IMR-90 (cell line): ENCODE results near the gene ESRP2. TPM values are rescaled to one million over a fixed set of nuclear protein-coding genes. Genes with fewer than 3 reads are reported as not detected.

Experiments used
- ATAC-seq: fragments of 200-7000 bp; cut with Tn5 transposase; 2 replicates; pipeline ENCODE4 v1.9.1; 2020; ENCODE audit warnings: low read depth, mild to moderate bottlenecking, moderate library complexity
- BruUV-seq: library from RNA; stranded (reverse); fragments of 400-500 nt; replicated peaks from 2 replicates; lab custom pipeline; 2021; lab: Mats Ljungman, UMichigan
- CTCF ChIA-PET: fragments of 300-600 bp; formaldehyde crosslinking; extraction: SDS; loops from one replicate; lab custom pipeline; 2021; ENCODE audit warnings: antibody characterized with exemption; lab: Yijun Ruan, JAX
- POLR2A ChIA-PET: fragments of 300-600 bp; sonication (Branson Sonifier 250); formaldehyde crosslinking; loops from one replicate; lab custom pipeline; 2022; ENCODE audit warnings: antibody characterized with exemption; ENCODE audit not compliant: unreplicated experiment; lab: Charles Lee
- DNase-seq: peaks from one replicate; pipeline ENCODE4 v3.0.0; 2013
- H2AFZ ChIP-seq: replicated peaks from 2 replicates; pipeline ENCODE3; 2013; ENCODE audit warnings: low read length, mild to moderate bottlenecking; ENCODE audit not compliant: poor library complexity
- H2AK5ac ChIP-seq: 2 replicates; pipeline ENCODE4 v1.6.1; 2013; ENCODE audit warnings: low read depth, low read length, inconsistent platforms
- H2AK9ac ChIP-seq: replicated peaks from 2 replicates; pipeline ENCODE3; 2013; ENCODE audit warnings: mild to moderate bottlenecking, low read depth, low read length, moderate library complexity; ENCODE audit not compliant: poor library complexity
- H2BK120ac ChIP-seq: 2 replicates; pipeline ENCODE4 v1.6.1; 2013; ENCODE audit warnings: low read depth, low read length, inconsistent platforms
- H2BK15ac ChIP-seq: 3 replicates; pipeline ENCODE4 v1.6.1; 2013; ENCODE audit warnings: low read depth, low read length, inconsistent platforms
- H2BK20ac ChIP-seq: 2 replicates; pipeline ENCODE4 v1.6.1; 2013; ENCODE audit warnings: low read depth, mild to moderate bottlenecking, inconsistent platforms, low read length, moderate library complexity
- H2BK5ac ChIP-seq: 2 replicates; pipeline ENCODE4 v1.6.1; 2013; ENCODE audit warnings: mild to moderate bottlenecking, low read depth, low read length, inconsistent platforms; ENCODE audit not compliant: poor library complexity, severe bottlenecking
- H3K14ac ChIP-seq: replicated peaks from 2 replicates; pipeline ENCODE4 v1.6.1; 2013; ENCODE audit warnings: low read depth, low read length, inconsistent platforms
- H3K18ac ChIP-seq: 2 replicates; pipeline ENCODE4 v1.6.1; 2013; ENCODE audit warnings: low read depth, low read length, control low read depth
- H3K23ac ChIP-seq: 2 replicates; pipeline ENCODE4 v1.6.1; 2013; ENCODE audit warnings: low read depth, low read length, inconsistent platforms
- H3K27ac ChIP-seq: 2 replicates; pipeline ENCODE4 v1.5.1; 2013; ENCODE audit warnings: mild to moderate bottlenecking, control low read depth, low read length; ENCODE audit not compliant: insufficient read depth
- H3K27me3 ChIP-seq: 2 replicates; pipeline ENCODE4 v1.6.1; 2013; ENCODE audit warnings: low read length; ENCODE audit not compliant: control insufficient read depth, insufficient read depth
- H3K36me3 ChIP-seq: 2 replicates; pipeline ENCODE4 v1.6.1; 2013; ENCODE audit warnings: low read length, mixed read lengths; ENCODE audit not compliant: control insufficient read depth, insufficient read depth
- H3K4ac ChIP-seq: 2 replicates; pipeline ENCODE4 v1.6.1; 2013; ENCODE audit warnings: low read depth, low read length, inconsistent platforms
- H3K4me1 ChIP-seq: 2 replicates; pipeline ENCODE4 v1.6.1; 2013; ENCODE audit warnings: low read length, mixed read lengths; ENCODE audit not compliant: control insufficient read depth, insufficient read depth
- H3K4me2 ChIP-seq: 2 replicates; pipeline ENCODE4 v1.6.1; 2013; ENCODE audit warnings: low read depth, mild to moderate bottlenecking, control low read depth, low read length, moderate library complexity
- H3K4me3 ChIP-seq: 2 replicates; pipeline ENCODE4 v1.5.1; 2013; ENCODE audit warnings: low read depth, mild to moderate bottlenecking, control low read depth, low read length, moderate library complexity; ENCODE audit not compliant: insufficient read depth
- H3K56ac ChIP-seq: 2 replicates; pipeline ENCODE4 v1.6.1; 2013; ENCODE audit warnings: low read length, inconsistent platforms; ENCODE audit not compliant: insufficient read depth; ENCODE audit errors: extremely low read depth
- H3K79me1 ChIP-seq, 2 experiments: 2 replicates each; pipeline ENCODE4 v1.6.1; 2013; ENCODE audit warnings: low read length in 2 of 2, inconsistent platforms in 1 of 2, low read depth in 1 of 2
- H3K9ac ChIP-seq: 2 replicates; pipeline ENCODE4 v1.6.1; 2013; ENCODE audit warnings: low read depth, low read length, control low read depth
- H3K9me1 ChIP-seq: 2 replicates; pipeline ENCODE4 v1.6.1; 2013; ENCODE audit warnings: low read length, inconsistent platforms; ENCODE audit not compliant: insufficient read depth
- H3K9me3 ChIP-seq: 2 replicates; pipeline ENCODE4 v1.6.1; 2013; ENCODE audit warnings: low read length; ENCODE audit not compliant: control insufficient read depth, insufficient read depth
- H4K20me1 ChIP-seq: 2 replicates; pipeline ENCODE4 v1.6.1; 2013; ENCODE audit warnings: low read length, inconsistent platforms; ENCODE audit not compliant: insufficient read depth
- H4K5ac ChIP-seq: 2 replicates; pipeline ENCODE4 v1.6.1; 2013; ENCODE audit warnings: mild to moderate bottlenecking, low read depth, low read length, control low read depth
- H4K8ac ChIP-seq, 2 experiments: 2 replicates each; pipeline ENCODE4 v1.6.1; 2013; ENCODE audit warnings: low read depth in 2 of 2, low read length in 2 of 2, control low read depth in 1 of 2, inconsistent platforms in 1 of 2
- H4K91ac ChIP-seq: 2 replicates; pipeline ENCODE4 v1.6.1; 2013; ENCODE audit warnings: low read depth, low read length, inconsistent platforms; ENCODE audit not compliant: insufficient read depth
- BHLHE40 ChIP-seq: fragments of 150-350 bp; IDR thresholded peaks from 2 replicates; pipeline ENCODE4 v1.6.1; 2016; ENCODE audit warnings: mild to moderate bottlenecking, low read depth, low read length
- CEBPB ChIP-seq: IDR thresholded peaks from 2 replicates; pipeline ENCODE4 v1.6.1; 2012; ENCODE audit warnings: low read depth, low read length, improper control_type of control experiment
- CHD1 ChIP-seq: IDR thresholded peaks from 2 replicates; pipeline ENCODE4 v1.6.1; 2012; ENCODE audit warnings: low read depth, low read length, improper control_type of control experiment
- CTCF ChIP-seq: conservative IDR thresholded peaks from 2 replicates; pipeline ENCODE4 v1.5.1; 2012; ENCODE audit warnings: mild to moderate bottlenecking, low read depth, low read length, improper control_type of control experiment
- ELK1 ChIP-seq: fragments of 150-350 bp; IDR thresholded peaks from 2 replicates; pipeline ENCODE4 v1.6.1; 2016; ENCODE audit warnings: low read depth, mild to moderate bottlenecking, low read length, moderate library complexity, borderline replicate concordance
- FOS ChIP-seq: fragments of 150-350 bp; IDR thresholded peaks from 2 replicates; pipeline ENCODE4 v1.6.1; 2016; ENCODE audit warnings: low read depth, low read length
- MAFK ChIP-seq: IDR thresholded peaks from 2 replicates; pipeline ENCODE4 v1.6.1; 2012; ENCODE audit warnings: low read depth, low read length, improper control_type of control experiment
- MAZ ChIP-seq: IDR thresholded peaks from 2 replicates; pipeline ENCODE4 v1.6.1; 2012; ENCODE audit warnings: low read depth, mild to moderate bottlenecking, low read length, improper control_type of control experiment, moderate library complexity, borderline replicate concordance
- MXI1 ChIP-seq: IDR thresholded peaks from 2 replicates; pipeline ENCODE4 v1.6.1; 2012; ENCODE audit warnings: low read depth, mild to moderate bottlenecking, low read length, moderate library complexity, borderline replicate concordance
- NFE2L2 ChIP-seq: fragments of 150-350 bp; IDR thresholded peaks from 2 replicates; pipeline ENCODE4 v1.6.1; 2016; ENCODE audit warnings: low read depth, mild to moderate bottlenecking, low read length
- POLR2A ChIP-seq: IDR thresholded peaks from 2 replicates; pipeline ENCODE4 v1.6.1; 2012; ENCODE audit warnings: mild to moderate bottlenecking, low read depth, low read length
- RAD21 ChIP-seq: IDR thresholded peaks from 2 replicates; pipeline ENCODE4 v1.6.1; 2012; ENCODE audit warnings: low read length, improper control_type of control experiment
- RCOR1 ChIP-seq: IDR thresholded peaks from 2 replicates; pipeline ENCODE4 v1.6.1; 2012; ENCODE audit warnings: mild to moderate bottlenecking, low read length, improper control_type of control experiment; ENCODE audit not compliant: insufficient replicate concordance
- RFX5 ChIP-seq: IDR thresholded peaks from 2 replicates; pipeline ENCODE4 v1.8.0; 2012; ENCODE audit warnings: low read depth, mild to moderate bottlenecking, low read length, moderate library complexity
- SMC3 ChIP-seq: fragments of 150-350 bp; IDR thresholded peaks from 2 replicates; pipeline ENCODE4 v1.6.1; 2016; ENCODE audit warnings: low read depth, mild to moderate bottlenecking, antibody characterized with exemption, low read length, moderate library complexity
- USF2 ChIP-seq: fragments of 150-350 bp; IDR thresholded peaks from 2 replicates; pipeline ENCODE4 v1.6.1; 2017; ENCODE audit warnings: mild to moderate bottlenecking, antibody characterized with exemption, low read length, low read depth
- WGBS, 2 experiments: methylation state at CpG; one replicate each; pipeline versions ENCODE4 v1.1.5 to v1.1.7; 2013; ENCODE audit warnings: missing lambda C conversion rate in 2 of 2; ENCODE audit not compliant: insufficient read length in 1 of 2; ENCODE audit errors: extremely low coverage in 2 of 2; 5-methylcytosine and 5-hydroxymethylcytosine counted together
- dilution Hi-C: fragments of 300-500 bp; cut with HindIII; formaldehyde crosslinking; loops from one replicate; pipeline ENCODE4 v1.14.3; 2018; ENCODE audit warnings: low sequenced_read_pairs; ENCODE audit not compliant: unreplicated experiment
- in situ Hi-C: fragments of 300-500 bp; cut with MboI; formaldehyde crosslinking; loops from 3 replicates; pipeline ENCODE4 v1.14.3; 2019; ENCODE audit warnings: low sequenced_read_pairs, inconsistent platforms, mixed read lengths
- intact Hi-C: fragments of 100-400 bp; cut with micrococcal nuclease; formaldehyde crosslinking; loops from 2 replicates; pipeline ENCODE4 v1.10.0; 2022
- polyA plus RNA-seq, 3 experiments: library from polyadenylated mRNA; depleted of rRNA; stranded (reverse); fragments of >200 nt; gene quantifications; 2 replicates each; pipeline ENCODE4 v1.2.3, GENCODE V29; 2012; ENCODE audit warnings: low replicate concordance in 1 of 3
- total RNA-seq: library from RNA; depleted of rRNA; stranded (reverse); fragments of >200 nt; gene quantifications from 2 replicates; pipeline ENCODE4 v1.2.3, GENCODE V29; 2012

The ESRP2 gene
- total and polyA plus RNA-seq, 2 of the 4 experiments (the other 2 are of a cell fraction) = 0.07 TPM; not detected in 1

- H2BK15ac ChIP-seq = no peak overlapping the region
- H3K79me1 ChIP-seq = peaks cover 0 to 3% of the 10 kb centered on the region in 2 experiments; a peak in 1 of 4 replicates
- dilution Hi-C loops = no loop called here
- no peak overlapping the region for H4K8ac ChIP-seq
- H2BK120ac ChIP-seq = no peak overlapping the region
- H3K4me2 ChIP-seq = no peak overlapping the region
- H3K56ac ChIP-seq = no peak overlapping the region
- H3K9me1 ChIP-seq = peaks cover 3% of the 10 kb centered on the region
- H4K20me1 ChIP-seq = no peaks in the 10 kb centered on the region
- H3K9ac ChIP-seq = no peak overlapping the region
- intact Hi-C loops = loop anchor here (10.0 kb wide), 1 partner anchor 255 kb away; the partner anchor contains the start of gene SLC12A4
- no peak overlapping the region for H3K14ac ChIP-seq
- no peak overlapping the region for H4K5ac ChIP-seq
- no peak overlapping the region for H2AFZ ChIP-seq
- no peak overlapping the region for H3K27ac ChIP-seq
- no peak for ATAC-seq
- H3K27me3 ChIP-seq = no peaks in the 10 kb centered on the region
- H2BK5ac ChIP-seq = no peak overlapping the region
- H3K23ac ChIP-seq = no peak overlapping the region
- H3K18ac ChIP-seq = no peak overlapping the region
- H3K4me3 ChIP-seq = no peak overlapping the region
- no peaks in the 10 kb centered on the region for H3K9me3 ChIP-seq
- TF ChIP-seq RFX5 = no peak
- no peak for TF ChIP-seq USF2
- no peak for TF ChIP-seq CHD1
- no peak for TF ChIP-seq CEBPB
- no peak for TF ChIP-seq MAZ
- TF ChIP-seq RCOR1 = no peak
- no peak for TF ChIP-seq MAFK
- no peak for TF ChIP-seq BHLHE40
- TF ChIP-seq NFE2L2 = no peak
- TF ChIP-seq SMC3 = no peak
- no peak for TF ChIP-seq RAD21
- TF ChIP-seq POLR2A = no peak
- TF ChIP-seq FOS = no peak
- no peak for TF ChIP-seq MXI1
- no peak for TF ChIP-seq ELK1
- no peak for TF ChIP-seq CTCF
- no TSS peak for BruUV-seq
- ChIA-PET POLR2A (no interaction called here), CTCF (interaction anchor here (1.2 kb wide), 1 partner anchor 9 kb away, joined by 3 read pairs; no protein-coding TSS in a partner anchor)
- no peak overlapping the region for H4K91ac ChIP-seq
- H3K4me1 ChIP-seq = no peaks in the 10 kb centered on the region
- no peak for DNase-seq
- peaks cover 4% of the 10 kb centered on the region; the same call in 1 of the 2 replicates for H3K36me3 ChIP-seq
- H2BK20ac ChIP-seq = no peak overlapping the region
- no peak overlapping the region for H2AK5ac ChIP-seq
- WGBS, 2 experiments = no CpG with 5 or more reads among the region's 6 CpGs
- H2AK9ac ChIP-seq = peak overlapping the region; percentile 51
- no peak overlapping the region for H3K4ac ChIP-seq
- in situ Hi-C loops = loop anchor here (10.0 kb wide), 2 partner anchors 125 to 235 kb away; partner anchors contain the start of gene DPEP3
These were observed 16.1 kb downstream of the ESRP2 start for GRCh38 chr16:68219725-68220351.
